Ovary (tissue), 1 donor: ENCODE data around the gene ADH1A.

ENCODE experiments used
- EP300 ChIP-seq: sonication (generic); formaldehyde crosslinking; IDR thresholded peaks from one replicate; pipeline ENCODE4 v1.6.1; 2017; ENCODE audit warnings: antibody characterized with exemption
- POLR2A ChIP-seq: fragments of 450-650 bp; IDR thresholded peaks from one replicate; pipeline ENCODE4 v1.6.1; 2017; ENCODE audit warnings: antibody characterized with exemption, mild to moderate bottlenecking, moderate library complexity

GRCh38 chr4:99305638-99306400, 15.0 kb upstream of the ADH1A start:
- TF ChIP-seq EP300 (no peak), POLR2A (no peak)
